Activated CD8-positive, alpha-beta memory T cell treated with anti-CD3 and anti-CD28 coated beads, Interleukin-2, amount 50 U/mL, for 48 hours (primary cell): ENCODE data around the gene CLDN22.

Source experiments
- DNase-seq: peaks from one replicate; pipeline ENCODE4 v3.0.0-alpha.2; 2020

The CLDN22 gene

DNA sequence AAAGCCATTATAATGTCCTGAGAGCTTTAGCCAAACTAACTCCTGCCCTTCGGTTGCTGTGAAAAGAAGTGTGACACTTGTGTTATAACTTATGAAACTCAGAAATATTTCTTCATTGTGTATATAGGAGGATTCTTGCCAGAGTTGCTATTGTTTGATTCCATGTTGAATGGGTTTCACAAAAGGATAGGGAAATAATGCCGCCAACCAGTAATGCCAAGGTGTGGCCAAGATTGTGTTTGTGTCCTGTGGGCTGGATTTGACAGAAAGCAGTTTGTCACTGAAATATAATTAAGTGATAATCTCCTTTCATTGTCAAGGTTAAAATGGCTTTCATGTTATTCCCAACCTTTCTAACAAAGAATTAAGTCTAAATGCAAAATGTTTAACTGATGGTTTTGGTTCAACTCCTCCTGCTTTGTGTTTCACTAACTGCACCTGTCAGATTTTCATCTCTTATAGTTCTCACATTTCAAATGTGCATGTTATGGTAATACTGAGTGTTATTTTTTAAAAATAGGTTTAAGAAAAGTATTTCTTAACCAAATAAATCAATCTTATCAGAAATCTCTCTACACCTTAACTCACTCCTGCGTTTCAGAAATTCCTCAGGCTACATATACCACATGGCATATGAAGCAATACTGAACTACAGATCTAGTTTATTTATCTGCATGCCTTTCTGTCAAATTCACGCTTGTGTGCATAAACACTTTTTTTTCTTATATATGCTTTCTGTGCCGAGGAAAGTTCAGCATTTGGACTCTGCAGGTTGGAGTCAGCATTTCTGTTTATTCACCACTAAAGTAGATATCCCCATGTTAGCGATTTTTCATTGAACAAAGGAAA is at the start of gene CLDN22:
Gene CLDN22, minus strand, starts transcription at position 66 of the 849 bp plus-strand sequence. Its CDS starts 58 bp downstream, at position 8.
- no peak for DNase-seq

DNA sequence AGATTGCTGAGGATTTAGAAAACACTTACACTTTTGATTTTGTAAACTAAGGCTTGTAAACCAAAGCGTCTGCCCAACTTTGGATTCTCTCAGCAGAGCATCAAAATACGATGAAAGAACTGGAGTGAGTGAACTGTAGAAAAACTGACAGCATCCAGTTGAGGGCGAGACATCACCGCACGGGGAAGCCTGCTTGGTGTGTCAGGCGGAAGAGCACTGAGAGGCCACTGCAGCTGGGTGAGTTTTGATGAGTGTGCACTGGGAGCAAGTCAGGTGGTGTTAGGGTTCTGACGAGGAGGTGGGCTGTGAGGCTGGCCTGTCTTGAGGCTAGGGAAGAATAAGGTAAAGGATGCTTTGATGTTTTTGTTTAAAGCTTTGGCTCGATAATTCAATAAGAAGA is 49.0 kb upstream of the CLDN22 start:
- DNase-seq = no peak

DNA sequence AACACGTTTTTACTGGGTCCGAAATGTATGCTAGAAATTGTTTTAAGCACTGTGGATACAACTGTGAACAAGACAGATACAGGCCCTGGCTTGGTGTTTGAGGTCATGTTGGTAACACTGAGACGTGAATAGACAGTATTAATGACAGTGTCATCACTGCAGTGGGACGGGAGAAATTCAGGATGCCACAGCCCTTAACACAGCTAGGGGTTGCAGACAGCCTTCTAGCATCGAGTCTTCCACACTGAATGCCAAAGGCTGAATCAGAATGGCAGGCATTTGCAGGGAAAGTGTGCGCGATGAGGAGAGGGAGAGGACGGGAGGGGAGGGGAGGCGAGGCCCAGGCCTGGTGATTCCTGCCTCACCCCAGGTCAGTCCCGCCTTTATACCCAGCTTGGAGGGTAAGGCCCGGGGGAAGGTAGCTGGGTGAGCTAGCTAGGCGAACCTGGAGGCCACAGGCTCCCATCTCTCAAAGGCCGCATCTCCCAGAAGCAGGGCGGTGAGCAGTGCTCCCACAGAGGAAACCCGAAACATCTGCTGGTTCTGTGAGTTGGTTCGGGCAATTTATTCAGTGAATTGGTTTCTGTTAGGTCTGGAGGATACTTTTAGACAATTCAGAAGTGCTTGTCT is 46.2 kb upstream of the CLDN22 start:
- no peak for DNase-seq

DNA sequence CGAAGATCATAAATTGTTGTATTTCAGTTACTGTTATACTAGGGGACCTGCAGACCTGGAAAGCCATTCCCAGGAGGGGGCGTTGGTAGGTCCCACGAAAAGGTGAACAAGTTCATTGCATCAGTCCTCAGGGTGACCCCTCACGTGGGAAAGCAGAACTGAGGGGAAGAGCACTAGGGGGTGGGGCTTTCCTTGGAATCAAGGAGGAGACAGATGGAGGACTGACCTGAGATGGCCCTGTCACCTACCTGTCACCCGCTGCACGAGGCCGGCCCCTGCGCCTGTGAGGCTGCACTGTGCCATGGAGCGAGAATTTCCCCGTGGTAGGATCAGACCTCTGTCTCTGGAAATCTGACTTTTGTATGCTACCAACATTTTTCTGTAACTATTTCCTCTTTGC is 43.9 kb upstream of the CLDN22 start:
- DNase-seq = no peak

DNA sequence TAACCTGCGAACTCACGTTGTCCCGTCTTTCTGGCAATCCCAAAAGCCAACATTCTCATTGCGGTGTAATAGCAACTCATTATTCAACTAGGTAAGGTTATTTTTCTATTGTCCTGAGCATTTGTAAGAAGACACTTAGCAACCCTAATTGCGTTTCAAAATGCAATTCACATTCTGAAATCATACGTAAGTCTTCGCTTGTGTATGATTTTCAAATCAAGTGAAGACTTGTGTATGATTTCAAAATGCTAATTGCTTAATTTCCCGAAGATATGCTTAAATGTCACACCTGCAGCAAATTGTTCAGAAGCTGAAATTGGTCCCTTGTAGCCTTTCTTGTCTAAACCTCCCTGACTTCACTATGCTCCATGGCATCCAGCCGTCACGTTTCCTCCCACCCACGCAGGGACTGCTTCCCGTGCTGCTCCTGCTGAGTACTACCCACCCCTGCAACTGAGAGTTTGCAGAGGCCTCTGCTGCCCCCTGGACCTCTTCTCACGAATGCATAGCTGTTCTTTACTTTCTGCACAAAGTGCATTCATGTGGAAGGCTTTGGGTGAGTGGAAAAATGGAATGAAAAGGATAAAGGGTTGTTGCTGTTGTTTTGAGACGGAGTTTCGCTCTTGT is 43.0 kb upstream of the CLDN22 start:
- no peak for DNase-seq

DNA sequence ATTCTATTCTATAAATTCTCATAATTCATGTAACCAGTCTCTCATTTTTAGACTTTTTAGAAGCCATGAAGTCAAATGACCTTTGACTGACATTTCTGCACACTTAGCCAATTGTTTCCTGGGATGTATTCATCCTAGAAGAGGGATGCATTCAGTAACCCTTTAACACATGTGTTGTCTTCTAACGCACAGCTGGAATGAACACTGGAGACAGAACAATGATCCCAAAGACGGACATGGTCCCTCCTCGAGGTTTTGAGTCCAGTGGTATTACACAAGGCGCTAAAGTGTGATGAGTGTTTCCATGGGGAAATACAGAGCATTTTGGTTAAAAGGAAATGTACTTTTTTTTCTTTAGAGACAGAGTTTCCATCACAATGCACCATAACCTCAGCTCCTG is 42.0 kb upstream of the CLDN22 start:
- DNase-seq = no peak

DNA sequence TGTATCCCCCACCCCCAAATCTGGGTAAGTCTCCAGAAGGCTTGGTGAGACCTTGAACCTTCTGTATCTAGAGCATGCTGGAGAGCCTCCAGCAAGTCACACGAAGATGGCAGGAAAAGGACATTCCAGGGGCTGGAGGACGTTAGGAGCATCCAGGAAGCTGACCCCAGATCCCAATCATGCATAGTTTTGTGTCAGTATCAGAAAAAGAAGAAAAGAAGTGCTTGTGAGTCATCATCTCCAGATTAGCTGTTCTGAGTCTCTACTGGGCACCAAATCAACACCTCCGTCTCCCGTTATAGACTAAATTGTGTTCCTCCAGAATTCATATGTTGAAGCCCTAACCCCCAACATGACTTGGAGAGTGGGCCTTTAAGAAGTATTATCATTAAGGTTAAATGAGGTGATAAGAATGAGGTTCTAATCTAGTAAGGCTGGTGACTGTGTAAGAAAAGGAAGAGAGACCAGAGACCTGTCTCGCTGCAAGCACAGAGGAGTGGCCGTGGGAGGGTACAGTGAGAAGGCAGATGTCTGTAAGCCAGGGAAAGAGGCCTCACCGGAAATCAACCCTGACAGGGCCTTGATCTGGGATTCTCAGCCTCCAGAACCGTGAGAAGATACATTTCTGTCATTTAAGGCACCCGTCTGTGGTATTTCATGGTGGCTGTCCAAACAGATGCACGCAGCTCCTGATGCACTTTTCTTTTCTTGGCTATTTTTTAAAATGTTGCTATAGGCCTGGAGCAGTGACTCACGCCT is 40.3 kb upstream of the CLDN22 start:
- no peak for DNase-seq

DNA sequence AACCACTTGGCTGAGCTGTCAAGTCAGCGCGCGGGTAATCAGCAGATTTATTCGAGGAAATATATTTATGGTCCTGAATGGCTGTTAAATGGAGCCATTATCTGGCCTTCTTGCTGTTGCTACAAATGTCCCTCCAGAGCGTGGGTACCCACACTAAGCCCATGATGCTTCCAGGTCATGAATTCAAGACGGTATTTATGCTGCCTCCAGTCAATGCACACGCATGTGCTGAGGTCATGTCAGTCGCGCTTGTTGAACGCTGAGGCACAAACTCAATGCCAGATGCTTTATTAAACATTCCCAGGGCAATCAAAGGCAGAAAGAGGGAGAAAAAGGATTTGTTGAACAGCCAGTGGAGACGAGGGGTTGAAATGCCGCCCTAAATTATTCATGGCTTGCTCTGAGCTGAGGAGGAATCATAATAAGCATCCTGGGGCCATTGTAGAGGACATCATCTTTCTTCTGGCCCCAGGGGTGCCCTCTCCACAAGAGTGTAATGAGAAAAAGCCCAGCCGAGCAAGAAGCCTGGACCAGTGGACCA is 38.2 kb upstream of the CLDN22 start:
- no peak for DNase-seq

DNA sequence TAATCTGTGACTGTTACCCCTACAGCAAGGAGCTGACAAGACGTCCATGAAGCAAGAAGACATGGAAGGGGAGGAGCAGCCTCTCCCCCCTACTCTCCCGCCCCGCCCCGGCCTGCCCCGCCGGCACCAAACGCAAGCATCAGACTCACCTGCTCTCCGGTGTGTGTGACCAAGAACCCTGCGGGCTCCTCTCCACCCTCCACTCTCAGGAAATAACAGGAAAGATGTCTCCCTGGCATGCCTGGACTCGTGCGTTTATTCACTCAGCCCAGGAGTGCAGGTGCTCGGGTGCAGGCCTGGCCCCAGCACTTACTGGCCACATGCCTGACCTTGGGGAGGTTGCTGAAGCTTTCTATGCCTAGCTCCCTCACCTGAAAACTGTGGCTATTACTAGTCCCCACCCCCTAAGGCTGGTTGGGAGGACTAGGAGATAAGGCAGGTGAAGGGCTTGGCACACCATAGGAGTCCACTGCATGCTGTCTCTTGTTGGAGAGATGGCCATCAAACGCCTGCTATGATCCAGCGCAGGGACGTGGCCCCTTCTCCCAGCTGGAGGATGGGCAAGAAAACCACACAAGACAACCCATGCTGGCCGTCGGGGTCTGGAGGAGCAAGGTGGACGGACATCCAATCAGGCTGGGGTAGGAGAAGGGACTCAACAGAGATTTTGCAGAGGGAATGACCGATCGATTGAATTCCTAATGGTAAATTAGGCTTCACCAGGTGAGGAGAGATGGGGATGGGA is 37.0 kb upstream of the CLDN22 start:
- no peak for DNase-seq

DNA sequence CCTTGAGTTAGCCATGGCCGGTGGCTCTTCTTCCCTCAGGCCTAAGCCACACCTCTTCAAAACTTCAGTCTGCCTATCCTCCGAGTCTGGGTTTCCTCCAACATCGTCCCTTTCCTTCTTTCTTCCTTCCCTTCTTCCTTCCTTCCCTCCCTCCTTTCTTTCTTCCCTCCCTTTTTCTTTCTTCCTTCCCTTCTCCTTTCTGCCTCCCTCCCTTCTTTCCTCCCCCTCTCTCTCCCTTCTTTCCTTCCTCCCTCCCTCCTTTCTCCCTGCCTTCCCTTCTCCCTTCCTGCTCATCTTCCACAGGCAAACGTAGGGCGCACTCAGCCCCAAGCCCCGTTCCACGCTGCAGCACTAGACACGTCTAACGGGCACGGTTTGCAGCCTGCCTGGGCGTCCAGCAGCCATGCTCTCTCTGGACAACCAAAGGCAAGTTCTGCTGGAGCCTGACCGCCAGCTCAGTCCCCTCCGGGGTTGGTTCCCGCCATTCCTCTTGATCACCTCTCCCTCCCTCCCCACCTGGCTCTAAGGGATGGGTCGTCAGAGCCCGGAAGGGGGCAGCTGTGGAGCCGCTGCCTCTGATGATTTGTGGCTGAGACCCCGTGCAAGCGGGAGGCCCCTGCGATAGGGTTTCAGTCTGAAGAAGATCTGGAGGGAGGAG is 36.2 kb upstream of the CLDN22 start:
- no peak for DNase-seq

DNA sequence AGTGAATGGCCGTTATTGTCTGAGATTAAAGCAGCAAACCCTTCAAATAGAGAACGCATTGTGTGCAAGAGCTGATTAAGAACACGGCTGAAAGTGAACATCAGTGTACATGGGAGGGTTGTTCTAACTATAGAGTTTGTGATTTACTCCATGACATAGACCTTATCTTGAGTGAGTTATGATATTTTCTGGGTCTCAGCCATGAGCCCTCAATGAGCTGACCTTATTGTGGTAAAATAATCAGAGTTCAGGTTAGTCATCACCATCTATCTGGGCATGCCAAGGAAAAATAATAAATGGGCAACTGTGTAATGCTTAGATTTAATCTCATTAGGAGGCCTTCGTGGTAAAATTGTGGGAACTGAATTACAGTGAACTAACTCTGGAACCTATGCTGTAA is 35.3 kb upstream of the CLDN22 start:
- no peak for DNase-seq

DNA sequence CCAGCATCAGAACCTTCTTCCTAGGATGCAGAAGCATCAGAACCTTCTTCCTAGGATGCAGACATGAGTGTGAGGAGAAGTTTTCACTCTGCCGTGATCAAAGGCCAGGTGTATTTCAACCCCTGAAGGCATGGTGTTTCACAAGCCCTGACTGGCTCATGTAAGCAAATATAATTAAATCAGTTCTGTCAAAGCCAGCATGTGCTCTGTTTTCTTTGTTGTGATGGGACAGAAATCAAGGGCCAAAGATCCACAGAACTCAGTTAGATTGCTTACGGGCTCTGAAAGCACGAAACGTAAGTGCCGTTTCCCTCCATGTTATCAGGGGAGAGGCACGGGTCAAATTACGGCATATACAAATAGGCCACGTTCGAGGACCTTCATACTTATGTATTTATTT is 34.1 kb upstream of the CLDN22 start:
- no peak for DNase-seq

DNA sequence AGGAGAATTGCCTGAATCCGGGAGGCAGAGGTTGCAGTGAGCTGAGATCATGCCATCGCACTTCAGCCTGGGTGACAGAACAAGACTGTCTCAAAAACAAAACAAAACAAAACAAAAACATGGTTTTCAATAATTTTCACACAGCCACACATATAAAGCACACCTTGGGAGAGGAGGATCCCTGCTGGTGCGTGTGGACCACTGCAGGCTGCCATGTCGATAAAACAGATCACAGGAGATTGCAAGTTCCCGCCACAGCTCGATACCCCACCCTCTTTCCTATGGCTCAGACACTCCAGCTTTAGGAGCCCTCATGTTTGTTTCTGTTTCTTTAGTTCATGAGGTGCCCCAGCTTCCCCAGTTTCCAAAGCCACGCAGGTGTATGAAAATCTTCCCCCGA is 33.5 kb upstream of the CLDN22 start:
- DNase-seq = no peak

DNA sequence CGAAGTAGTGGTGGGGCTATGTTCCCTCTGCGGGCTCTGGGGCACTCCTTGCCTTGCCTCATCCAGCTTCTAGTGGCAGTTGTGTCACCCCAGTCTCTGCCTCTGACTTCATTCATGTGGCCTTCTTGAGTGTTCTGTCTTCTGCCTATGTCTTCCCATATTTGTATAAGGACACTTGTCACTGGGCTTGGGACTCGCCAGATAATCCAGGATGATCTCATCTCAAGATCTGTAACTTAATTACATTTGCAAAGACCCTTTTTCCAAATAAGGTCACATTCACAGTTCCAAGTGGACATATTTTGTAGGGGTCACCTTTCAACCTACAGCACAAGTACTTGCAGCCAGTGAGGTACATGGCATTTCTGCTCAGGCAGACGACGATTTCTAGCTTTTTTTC is 32.5 kb upstream of the CLDN22 start:
- no peak for DNase-seq

DNA sequence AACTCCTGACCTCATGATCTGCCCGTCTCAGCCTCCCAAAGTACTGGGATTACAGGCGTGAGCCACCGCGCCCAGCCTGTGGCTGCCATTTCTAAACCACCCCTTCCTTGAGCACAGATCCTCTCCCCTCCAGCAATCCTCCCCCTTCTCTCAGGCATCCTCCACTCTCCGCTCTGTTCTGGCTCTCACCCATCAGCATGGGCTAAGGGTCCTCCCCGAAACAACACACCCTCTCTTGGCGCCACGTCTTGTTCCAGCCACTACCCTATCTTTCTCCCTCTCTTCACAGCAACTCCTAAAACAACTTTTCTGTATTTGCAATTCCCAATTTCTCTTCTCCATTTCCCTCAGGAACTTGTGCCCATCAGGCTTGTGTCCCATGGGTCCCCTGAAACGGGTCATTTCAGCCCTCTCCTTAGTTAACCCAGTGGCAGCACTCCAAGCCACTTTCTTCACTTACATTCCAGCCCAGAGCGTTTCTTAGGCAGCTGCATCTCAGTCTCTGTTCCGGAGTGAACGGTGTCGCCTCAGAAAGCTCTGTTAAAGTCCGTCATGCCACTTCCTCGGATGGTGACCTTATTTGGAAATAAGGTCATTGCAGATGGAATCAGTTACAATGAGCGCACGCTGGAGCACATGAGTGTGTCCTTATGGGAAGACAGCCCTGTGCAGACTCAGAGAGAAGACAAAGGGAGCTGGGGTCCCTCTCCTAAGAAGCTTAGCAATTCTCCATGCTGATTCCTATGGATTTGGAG is 30.4 kb upstream of the CLDN22 start:
- no peak for DNase-seq

DNA sequence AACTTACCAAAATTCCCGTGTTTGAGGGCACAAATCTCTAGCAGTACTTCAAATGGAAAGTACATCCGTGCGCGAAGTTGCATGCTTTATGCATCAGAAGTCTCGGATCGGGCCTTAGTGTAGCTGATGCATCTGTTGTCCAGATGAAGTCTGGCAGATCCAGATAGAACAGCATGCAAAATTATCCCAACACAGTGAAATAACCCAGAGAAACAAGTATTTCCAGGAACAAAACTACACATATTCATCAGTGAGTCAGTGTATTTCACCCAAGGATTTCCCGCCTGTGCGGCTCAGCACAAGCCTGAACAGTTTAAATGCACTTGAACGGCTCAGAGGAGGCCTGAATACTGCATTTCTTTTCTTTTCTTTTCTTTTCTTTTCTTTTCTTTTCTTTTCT is 29.6 kb upstream of the CLDN22 start:
- no peak for DNase-seq

DNA sequence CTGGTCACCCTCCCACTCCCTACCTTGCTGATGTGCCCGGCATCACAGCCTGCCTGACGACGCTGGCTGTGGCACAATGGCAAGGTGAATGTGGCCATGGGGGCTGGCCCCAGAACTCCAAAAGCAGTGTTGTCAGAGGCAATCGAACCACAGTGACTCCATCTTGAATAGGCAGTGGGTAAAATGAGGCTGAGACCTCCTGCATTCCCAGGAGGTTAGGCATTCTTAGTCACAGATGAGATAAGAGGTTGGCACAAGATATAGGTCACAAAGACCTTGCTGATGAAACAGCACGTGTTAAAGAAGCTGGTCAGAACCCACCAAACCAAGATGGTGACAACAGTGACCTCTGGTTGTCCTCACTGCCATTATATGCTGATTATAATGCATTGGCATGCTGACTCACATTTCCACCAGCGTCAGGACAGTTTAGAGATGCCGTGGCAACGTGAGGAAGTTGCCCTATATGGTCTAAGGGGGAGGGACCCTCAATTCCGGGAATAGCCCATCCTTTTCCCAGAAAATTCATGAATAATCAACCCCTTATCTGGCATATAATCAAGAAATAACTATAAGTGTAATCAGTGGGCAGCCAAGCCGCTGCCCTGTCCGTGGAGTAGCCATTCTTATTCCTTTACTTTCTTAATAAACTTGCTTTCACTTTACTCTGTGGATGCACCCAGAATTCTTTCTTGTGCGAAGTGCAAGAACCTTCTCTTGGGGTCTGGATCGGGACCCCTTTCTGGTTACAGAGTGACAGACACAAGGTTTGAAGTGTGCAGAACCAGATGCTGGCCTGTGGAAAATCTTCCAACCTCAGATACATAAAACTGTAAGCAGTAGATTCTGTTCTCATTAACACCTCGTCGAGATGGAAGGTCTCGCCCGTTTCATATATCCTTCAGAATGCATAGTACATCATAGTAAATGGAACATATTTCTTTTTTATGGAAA is 28.9 kb upstream of the CLDN22 start:
- DNase-seq = no peak

DNA sequence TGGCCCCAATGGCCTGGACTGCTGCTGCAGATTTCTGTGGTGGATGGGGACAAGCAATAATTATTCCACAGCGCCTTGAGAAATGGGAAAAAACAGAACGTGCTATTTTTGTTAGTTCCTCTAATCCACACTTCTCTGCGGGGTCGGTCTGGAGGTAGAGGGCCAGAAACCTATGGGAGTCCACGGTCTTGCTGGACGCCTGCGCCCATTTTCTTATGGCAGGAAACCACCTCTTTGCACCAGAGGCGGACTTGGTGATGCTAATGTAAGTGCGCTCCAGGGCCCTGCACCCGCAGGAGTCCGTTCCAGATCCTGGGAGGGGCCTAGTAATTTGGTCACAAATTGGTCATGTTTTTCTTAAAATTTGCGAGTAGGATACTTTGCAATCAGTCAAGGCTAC is 28.1 kb upstream of the CLDN22 start:
- no peak for DNase-seq

DNA sequence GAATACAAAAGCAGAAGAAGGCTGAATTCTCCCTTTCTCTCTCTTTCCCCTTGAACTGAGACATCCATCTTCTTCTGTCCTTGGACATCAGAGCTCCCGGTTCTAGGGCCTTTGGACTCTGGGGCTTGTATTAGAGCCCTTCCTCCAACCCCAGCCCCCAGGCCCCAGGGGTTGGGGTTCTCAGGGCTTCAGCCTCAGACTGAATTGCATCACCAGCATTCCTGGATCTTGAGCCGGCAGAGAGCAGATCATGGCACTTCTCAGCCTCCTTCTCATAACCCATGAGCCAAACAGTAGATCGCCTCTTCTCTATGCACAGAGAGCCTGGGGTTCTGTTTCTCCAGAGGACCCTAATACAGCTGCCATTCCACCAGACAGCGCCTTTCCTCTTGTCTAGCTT is 27.5 kb upstream of the CLDN22 start:
- DNase-seq = no peak

DNA sequence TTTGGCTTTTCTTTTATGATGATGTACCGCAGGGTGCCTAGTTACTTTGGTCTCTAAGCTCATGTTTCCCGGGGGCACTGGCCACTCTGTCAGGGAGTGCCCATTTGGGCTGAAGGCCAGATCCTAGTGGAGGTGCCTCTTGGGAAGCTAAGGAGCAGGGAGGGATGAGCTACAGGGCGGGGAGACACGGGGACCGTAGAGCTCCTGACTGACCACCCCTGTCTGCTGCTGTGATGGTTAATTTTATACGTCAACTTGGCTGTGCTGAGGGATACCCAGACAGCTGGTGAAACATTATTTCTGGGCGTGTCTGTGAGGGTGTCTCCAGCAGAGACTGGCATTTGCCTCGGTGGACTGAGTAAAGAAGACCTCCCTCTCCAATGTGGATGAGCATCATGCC is 27.1 kb upstream of the CLDN22 start:
- DNase-seq = no peak
